PFSK-1 (cell line): ENCODE data around the gene FARS2.

Experiments used
- FOXP2 ChIP-seq: optimal IDR thresholded peaks from 2 replicates; pipeline ENCODE3; 2011; ENCODE audit warnings: borderline replicate concordance, control low read depth, inconsistent platforms; ENCODE audit not compliant: insufficient read depth; ENCODE audit errors: extremely low read length, extremely low read depth
- SIN3A ChIP-seq: IDR thresholded peaks from 2 replicates; pipeline ENCODE4 v1.6.1; 2012; ENCODE audit warnings: mild to moderate bottlenecking, low read length, moderate library complexity, borderline replicate concordance; ENCODE audit not compliant: insufficient read depth
- TAF1 ChIP-seq: IDR thresholded peaks from 2 replicates; pipeline ENCODE4 v1.6.1; 2012; ENCODE audit warnings: low read length, control low read depth, borderline replicate concordance; ENCODE audit not compliant: insufficient read depth

GRCh38 chr6:5439749-5440148 is 178.4 kb downstream of the FARS2 start:
- no peak for TF ChIP-seq SIN3A
- no peak for TF ChIP-seq TAF1
- no peak for TF ChIP-seq FOXP2
